ENCODE results near the gene NUCKS1. TPM values are rescaled to one million over a fixed set of nuclear protein-coding genes. Genes with fewer than 3 reads are reported as not detected.

Gene NUCKS1
- polyA plus RNA-seq, 1 donor from 2014 or later = 134 TPM

GRCh38 chr1:205772607-205773032 lies 22.6 kb upstream of the NUCKS1 start:
- H3K9ac ChIP-seq (ENCODE audit: low read length) = no peak overlapping the region
- no peak for TF ChIP-seq RAD21 (conservative IDR thresholded peaks at IDR 0.05)
- no peak for TF ChIP-seq TAF1 (IDR thresholded peaks at IDR 0.05; ENCODE audit: low read depth)
- TF ChIP-seq CTCF (IDR thresholded peaks at IDR 0.05; ENCODE audit: poor library complexity, severe bottlenecking) = no peak
- no peak for TF ChIP-seq MXI1 (conservative IDR thresholded peaks at IDR 0.05; ENCODE audit: poor library complexity, severe bottlenecking)
- no peak for TF ChIP-seq POLR2AphosphoS5 (IDR thresholded peaks at IDR 0.05)
- TF ChIP-seq REST (IDR thresholded peaks at IDR 0.05; ENCODE audit: borderline replicate concordance) = no peak
- no peak for TF ChIP-seq EZH2 (IDR thresholded peaks at IDR 0.05; ENCODE audit: borderline replicate concordance, insufficient read depth, low read length, poor library complexity, severe bottlenecking)
- no peak for TF ChIP-seq SMC3 (conservative IDR thresholded peaks at IDR 0.05; ENCODE audit: poor library complexity)
- TF ChIP-seq EP300 (conservative IDR thresholded peaks at IDR 0.05; ENCODE audit: poor library complexity, severe bottlenecking) = no peak
- no peak overlapping the region for H3K27ac ChIP-seq (ENCODE audit: low read length)
- H4K20me1 ChIP-seq (ENCODE audit: insufficient read depth) = no peaks in the 10 kb centered on the region
- H3K9me2 ChIP-seq (ENCODE audit: insufficient read depth, low read length) = no peaks in the 10 kb centered on the region
- peaks cover 34% of the 10 kb centered on the region for H3K27me3 ChIP-seq (ENCODE audit: insufficient read depth, low read depth, low read length)
- no peaks in the 10 kb centered on the region for H3K79me2 ChIP-seq (replicated peaks; ENCODE audit: insufficient read depth, low read length)
- no peak overlapping the region for H2AFZ ChIP-seq (ENCODE audit: low read depth, low read length)
- H3K9me3 ChIP-seq (ENCODE audit: low read length) = no peaks in the 10 kb centered on the region
- no peaks in the 10 kb centered on the region for H3K36me3 ChIP-seq (ENCODE audit: insufficient read depth, low read length)
- H3F3A ChIP-seq (ENCODE audit: insufficient read depth, low read length, poor library complexity, severe bottlenecking) = no peaks in the 10 kb centered on the region
- H3K4me2 ChIP-seq (ENCODE audit: low read length) = no peak overlapping the region
- H3K4me3 ChIP-seq (ENCODE audit: low read length) = no peak overlapping the region

- no peak overlapping the region for H2AFZ ChIP-seq (ENCODE audit: low read depth, low read length)
- no peaks in the 10 kb centered on the region for H3K9me2 ChIP-seq (ENCODE audit: insufficient read depth, low read length)
- no peaks in the 10 kb centered on the region for H3K79me2 ChIP-seq (replicated peaks; ENCODE audit: insufficient read depth, low read length)
- no peak overlapping the region for H3K27ac ChIP-seq (ENCODE audit: low read length)
- no peak overlapping the region for H3K4me3 ChIP-seq (ENCODE audit: low read length)
- peaks cover 26% of the 10 kb centered on the region for H3K27me3 ChIP-seq (ENCODE audit: insufficient read depth, low read depth, low read length)
- H4K20me1 ChIP-seq (ENCODE audit: insufficient read depth) = no peaks in the 10 kb centered on the region
- H3K9me3 ChIP-seq (ENCODE audit: low read length) = no peaks in the 10 kb centered on the region
- H3K36me3 ChIP-seq (ENCODE audit: insufficient read depth, low read length) = no peaks in the 10 kb centered on the region
- no peaks in the 10 kb centered on the region for H3F3A ChIP-seq (ENCODE audit: insufficient read depth, low read length, poor library complexity, severe bottlenecking)
- no peak for TF ChIP-seq EZH2 (IDR thresholded peaks at IDR 0.05; ENCODE audit: borderline replicate concordance, insufficient read depth, low read length, poor library complexity, severe bottlenecking)
- TF ChIP-seq TAF1 (IDR thresholded peaks at IDR 0.05; ENCODE audit: low read depth) = no peak
- no peak for TF ChIP-seq SMC3 (conservative IDR thresholded peaks at IDR 0.05; ENCODE audit: poor library complexity)
- TF ChIP-seq MXI1 (conservative IDR thresholded peaks at IDR 0.05; ENCODE audit: poor library complexity, severe bottlenecking) = no peak
- TF ChIP-seq POLR2AphosphoS5 (IDR thresholded peaks at IDR 0.05) = no peak
- TF ChIP-seq CTCF (IDR thresholded peaks at IDR 0.05; ENCODE audit: poor library complexity, severe bottlenecking) = no peak
- TF ChIP-seq EP300 (conservative IDR thresholded peaks at IDR 0.05; ENCODE audit: poor library complexity, severe bottlenecking) = no peak
- no peak for TF ChIP-seq REST (IDR thresholded peaks at IDR 0.05; ENCODE audit: borderline replicate concordance)
- TF ChIP-seq RAD21 (conservative IDR thresholded peaks at IDR 0.05) = no peak
- H3K9ac ChIP-seq (ENCODE audit: low read length) = no peak overlapping the region
- H3K4me2 ChIP-seq (ENCODE audit: low read length) = no peak overlapping the region
Measured at GRCh38 chr1:205770618-205771017, 20.6 kb upstream of the NUCKS1 start.

Data from neural cell (in vitro differentiated cells).